HuH-7 (cell line): ENCODE results near the gene FSHB.
"Not testable (repeated sequence)": the region's sequence is repeated elsewhere in the genome, so short reads cannot be mapped to it uniquely, and the experiment has no call there.

ENCODE experiments used
- DNase-seq: peaks from one replicate; pipeline ENCODE4 v3.0.0; 2011; ENCODE audit warnings: low spot score

The FSHB gene

GRCh38 chr11:30268638-30269037 is 37.8 kb downstream of the FSHB start:
- not testable (repeated sequence) for DNase-seq

GRCh38 chr11:30270671-30271070 is 39.9 kb downstream of the FSHB start:
- DNase-seq = no peak

GRCh38 chr11:30277176-30277575 is 46.4 kb downstream of the FSHB start:
- DNase-seq = no peak

- DNase-seq = no peak
These were observed 49.0 kb downstream of the FSHB start for GRCh38 chr11:30279796-30280195.

GRCh38 chr11:30281476-30282288 is 50.9 kb downstream of the FSHB start:
- no peak for DNase-seq

GRCh38 chr11:30282289-30282631 is 51.4 kb downstream of the FSHB start:
- DNase-seq = no peak
